HepG2 (cell line): ENCODE measurements around the gene SLC4A2. TPM values are rescaled to one million over a fixed set of nuclear protein-coding genes. Genes with fewer than 3 reads are reported as not detected.

Source experiments
- ARNT ChIP-seq: fragments of 450-650 bp; IDR thresholded peaks from 2 replicates; pipeline ENCODE4 v1.6.1; 2017
- JARID2 ChIP-seq: sonication (generic); formaldehyde crosslinking; IDR thresholded peaks from 2 replicates; pipeline ENCODE4 v1.8.1; 2023; ENCODE audit warnings: missing genetic modification reagents, inconsistent platforms; ENCODE audit not compliant: insufficient replicate concordance
- KDM3A ChIP-seq: IDR thresholded peaks from 2 replicates; pipeline ENCODE4 v1.6.1; 2018; ENCODE audit warnings: low read depth, missing compliant biosample characterization
- MAX ChIP-seq: IDR thresholded peaks from 2 replicates; pipeline ENCODE4 v1.6.1; 2012; ENCODE audit warnings: inconsistent platforms
- MBNL3 ChIP-seq: fragments of 250-450 bp; sonication (Bioruptor Pico); conservative IDR thresholded peaks from 2 replicates; pipeline ENCODE4 v1.8.0; 2022; ENCODE audit warnings: mild to moderate bottlenecking, inconsistent platforms
- MED1 ChIP-seq: sonication (generic); formaldehyde crosslinking; IDR thresholded peaks from 2 replicates; pipeline ENCODE4 v1.4.0; 2020; ENCODE audit warnings: missing genetic modification reagents
- NONO ChIP-seq, 2 experiments: fragments of 450-650 bp in 1 of 2; sonication (generic) in 1 of 2; formaldehyde crosslinking in 1 of 2; IDR thresholded peaks in 1 of 2; conservative IDR thresholded peaks in 1 of 2; 2 replicates each; pipeline versions ENCODE4 v1.6.1 to v1.8.0; 2017 to 2022; ENCODE audit warnings: mild to moderate bottlenecking in 1 of 2, missing genetic modification reagents in 1 of 2, moderate library complexity in 1 of 2
- PAWR ChIP-seq: sonication (generic); formaldehyde crosslinking; IDR thresholded peaks from 2 replicates; pipeline ENCODE4 v1.4.0; 2020; ENCODE audit warnings: missing genetic modification reagents, mild to moderate bottlenecking, borderline replicate concordance
- PAX8 ChIP-seq: sonication (generic); formaldehyde crosslinking; IDR thresholded peaks from 2 replicates; pipeline ENCODE4 v1.8.0; 2022; ENCODE audit warnings: mild to moderate bottlenecking, missing genetic modification reagents, borderline replicate concordance
- RFXAP ChIP-seq: sonication (generic); formaldehyde crosslinking; IDR thresholded peaks from 2 replicates; pipeline ENCODE4 v1.4.0; 2020; ENCODE audit warnings: missing genetic modification reagents, borderline replicate concordance
- SETDB1 ChIP-seq: sonication (generic); formaldehyde crosslinking; IDR thresholded peaks from 2 replicates; pipeline ENCODE4 v1.5.1; 2020; ENCODE audit warnings: missing genetic modification reagents, mild to moderate bottlenecking, borderline replicate concordance
- SMC3 ChIP-seq: IDR thresholded peaks from 2 replicates; pipeline ENCODE4 v1.6.1; 2011; ENCODE audit warnings: low read length, improper control_type of control experiment
- YY1 ChIP-seq: IDR thresholded peaks from 2 replicates; pipeline ENCODE4 v1.6.1; 2011; ENCODE audit warnings: low read length, low read depth, moderate library complexity, mild to moderate bottlenecking; ENCODE audit not compliant: insufficient read depth, insufficient replicate concordance
- ZBTB42 ChIP-seq: sonication (generic); formaldehyde crosslinking; IDR thresholded peaks from 2 replicates; pipeline ENCODE4 v1.5.0; 2020; ENCODE audit warnings: mild to moderate bottlenecking, missing genetic modification reagents
- ZBTB7A ChIP-seq: sonication (generic); formaldehyde crosslinking; IDR thresholded peaks from 2 replicates; pipeline ENCODE4 v1.8.0; 2022; ENCODE audit warnings: mild to moderate bottlenecking, missing genetic modification reagents
- ZFY ChIP-seq: sonication (generic); formaldehyde crosslinking; IDR thresholded peaks from 2 replicates; pipeline ENCODE4 v1.4.0; 2020; ENCODE audit warnings: missing genetic modification reagents
- ZFYVE20 ChIP-seq: sonication (generic); formaldehyde crosslinking; IDR thresholded peaks from 2 replicates; pipeline ENCODE4 v1.8.0; 2023; ENCODE audit warnings: low read depth, mild to moderate bottlenecking, moderate library complexity, missing genetic modification reagents, borderline replicate concordance
- ZNF317 ChIP-seq: sonication (generic); formaldehyde crosslinking; IDR thresholded peaks from 2 replicates; pipeline ENCODE4 v1.5.0; 2020; ENCODE audit warnings: mild to moderate bottlenecking, missing genetic modification reagents
- ZNF574 ChIP-seq: sonication (generic); formaldehyde crosslinking; IDR thresholded peaks from 2 replicates; pipeline ENCODE4 v1.4.0; 2020; ENCODE audit warnings: missing genetic modification reagents
- polyA plus RNA-seq, 8 experiments: library from polyadenylated mRNA; depleted of rRNA in 3 of 8; stranded (reverse) in 7 of 8; unstranded in 1 of 8; fragments of >200 nt; fragmentation: Illumina TruSeq in 4 of 8; extraction: Trizol in 4 of 8; gene quantifications; 2 replicates each; pipeline versions ENCODE4 v1.2.1 to v1.2.3, GENCODE V29; 2011 to 2016; ENCODE audit warnings: low read depth in 4 of 8, missing spikeins in 1 of 8, mixed read lengths in 1 of 8; ENCODE audit not compliant: insufficient read depth in 1 of 8
- total RNA-seq, 5 experiments: library from RNA; depleted of rRNA; stranded (reverse); fragments of >200 nt; fragmentation: Illumina TruSeq; extraction: Trizol; gene quantifications; 2 replicates each; pipeline ENCODE4 v1.2.3, GENCODE V29; 2016; ENCODE audit warnings: low read depth in 1 of 5
- TF ChIP-seq, protein P1 (sequence below), 2 experiments: sonication (generic) in 1 of 2; formaldehyde crosslinking in 1 of 2; IDR thresholded peaks; 2 replicates each; pipeline versions ENCODE4 v1.4.0 to v1.6.1; 2018 to 2020; ENCODE audit warnings: missing genetic modification reagents in 2 of 2, borderline replicate concordance in 1 of 2, low read depth in 1 of 2, mild to moderate bottlenecking in 1 of 2, missing biosample characterization in 1 of 2
- TF ChIP-seq, protein P2 (sequence below): IDR thresholded peaks from 2 replicates; pipeline ENCODE4 v1.6.1; 2016; ENCODE audit warnings: low read depth, borderline replicate concordance
- TF ChIP-seq, protein P3 (sequence below): sonication (generic); formaldehyde crosslinking; conservative IDR thresholded peaks from 2 replicates; pipeline ENCODE4 v1.8.0; 2022; ENCODE audit warnings: mild to moderate bottlenecking, moderate library complexity, missing genetic modification reagents

Gene SLC4A2
- total and polyA plus RNA-seq, 2 of the 13 experiments (the other 11 are each of a cell fraction or from before 2014, with no cell fraction given), result 51.9 to 73.4 TPM

GRCh38 chr7:151123822-151124464, 64.6 kb downstream of the SLC4A2 start (continued):
- TF ChIP-seq ZNF574 (peak; percentile 41; the same call in 1 of the 2 replicates), SETDB1 (CRISPR knock-in tag) (no peak), JARID2 (no peak), ZFYVE20 (no peak), MAX (peak; percentile 21; the same call in 1 of the 2 replicates), YY1 (peak; percentile 43), RFXAP (CRISPR knock-in tag) (peak; percentile 16; the same call in 1 of the 2 replicates), KDM3A (CRISPR knock-in tag) (0 out of 2 replicates have a peak, but pooled peaks have one; percentile 26), ZBTB42 (CRISPR knock-in tag) (no peak), NONO (IDR thresholded peaks at IDR 0.05) (no peak), NONO (CRISPR knock-in tag; conservative IDR thresholded peaks at IDR 0.05) (no peak), MBNL3 (CRISPR knock-in tag) (no peak), MED1 (CRISPR knock-in tag) (0 out of 2 replicates have a peak, but pooled peaks have one; percentile 9), ZFY (no peak), ARNT (no peak), PAWR (CRISPR knock-in tag) (no peak), ZNF317 (CRISPR knock-in tag) (no peak), SMC3 (peak; percentile 48), PAX8 (CRISPR knock-in tag) (no peak), ZBTB7A (CRISPR knock-in tag) (no peak)
- TF ChIP-seq, protein P1, sequence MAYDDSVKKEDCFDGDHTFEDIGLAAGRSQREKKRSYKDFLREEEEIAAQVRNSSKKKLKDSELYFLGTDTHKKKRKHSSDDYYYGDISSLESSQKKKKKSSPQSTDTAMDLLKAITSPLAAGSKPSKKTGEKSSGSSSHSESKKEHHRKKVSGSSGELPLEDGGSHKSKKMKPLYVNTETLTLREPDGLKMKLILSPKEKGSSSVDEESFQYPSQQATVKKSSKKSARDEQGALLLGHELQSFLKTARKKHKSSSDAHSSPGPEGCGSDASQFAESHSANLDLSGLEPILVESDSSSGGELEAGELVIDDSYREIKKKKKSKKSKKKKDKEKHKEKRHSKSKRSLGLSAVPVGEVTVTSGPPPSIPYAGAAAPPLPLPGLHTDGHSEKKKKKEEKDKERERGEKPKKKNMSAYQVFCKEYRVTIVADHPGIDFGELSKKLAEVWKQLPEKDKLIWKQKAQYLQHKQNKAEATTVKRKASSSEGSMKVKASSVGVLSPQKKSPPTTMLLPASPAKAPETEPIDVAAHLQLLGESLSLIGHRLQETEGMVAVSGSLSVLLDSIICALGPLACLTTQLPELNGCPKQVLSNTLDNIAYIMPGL (CRISPR knock-in tag; IDR thresholded peaks at IDR 0.05; ENCODE audit: borderline replicate concordance in 1 of 2, low read depth in 1 of 2), result peak in 1 of 2 experiments; percentile 53; a peak in 3 of 4 replicates
- TF ChIP-seq, protein P2, sequence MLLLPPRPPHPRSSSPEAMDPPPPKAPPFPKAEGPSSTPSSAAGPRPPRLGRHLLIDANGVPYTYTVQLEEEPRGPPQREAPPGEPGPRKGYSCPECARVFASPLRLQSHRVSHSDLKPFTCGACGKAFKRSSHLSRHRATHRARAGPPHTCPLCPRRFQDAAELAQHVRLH (CRISPR knock-in tag), result peak; percentile 24; the same call in 1 of the 2 replicates
- TF ChIP-seq, protein P3, sequence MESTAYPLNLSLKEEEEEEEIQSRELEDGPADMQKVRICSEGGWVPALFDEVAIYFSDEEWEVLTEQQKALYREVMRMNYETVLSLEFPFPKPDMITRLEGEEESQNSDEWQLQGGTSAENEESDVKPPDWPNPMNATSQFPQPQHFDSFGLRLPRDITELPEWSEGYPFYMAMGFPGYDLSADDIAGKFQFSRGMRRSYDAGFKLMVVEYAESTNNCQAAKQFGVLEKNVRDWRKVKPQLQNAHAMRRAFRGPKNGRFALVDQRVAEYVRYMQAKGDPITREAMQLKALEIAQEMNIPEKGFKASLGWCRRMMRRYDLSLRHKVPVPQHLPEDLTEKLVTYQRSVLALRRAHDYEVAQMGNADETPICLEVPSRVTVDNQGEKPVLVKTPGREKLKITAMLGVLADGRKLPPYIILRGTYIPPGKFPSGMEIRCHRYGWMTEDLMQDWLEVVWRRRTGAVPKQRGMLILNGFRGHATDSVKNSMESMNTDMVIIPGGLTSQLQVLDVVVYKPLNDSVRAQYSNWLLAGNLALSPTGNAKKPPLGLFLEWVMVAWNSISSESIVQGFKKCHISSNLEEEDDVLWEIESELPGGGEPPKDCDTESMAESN (CRISPR knock-in tag), result peak; percentile 56; the same call in 1 of the 2 replicates
